H9 (cell line): Measurements from ENCODE around the gene IGSF9B. TPM values are rescaled to one million over a fixed set of nuclear protein-coding genes. Genes with fewer than 3 reads are reported as not detected.

Source experiments
- DNase-seq: peaks from one replicate; pipeline ENCODE4 v3.0.0-alpha.2; 2017
- H2AFZ ChIP-seq: one replicate; pipeline ENCODE4 v1.6.1; 2013; ENCODE audit warnings: mild to moderate bottlenecking, low read length, control low read depth, moderate library complexity
- H2AK5ac ChIP-seq: 2 replicates; pipeline ENCODE4 v1.6.1; 2013; ENCODE audit warnings: low read length, control low read depth, mixed read lengths; ENCODE audit not compliant: insufficient read length
- H2BK120ac ChIP-seq: one replicate; pipeline ENCODE4 v1.6.1; 2013; ENCODE audit warnings: low read depth, mild to moderate bottlenecking, low read length, control low read depth, inconsistent platforms; ENCODE audit not compliant: poor library complexity, severe bottlenecking
- H2BK12ac ChIP-seq: 2 replicates; pipeline ENCODE4 v1.6.1; 2013; ENCODE audit warnings: low read length, control low read depth, mixed read lengths, low read depth; ENCODE audit not compliant: insufficient read length
- H2BK15ac ChIP-seq: 2 replicates; pipeline ENCODE4 v1.6.1; 2013; ENCODE audit warnings: low read depth, low read length, control low read depth
- H2BK20ac ChIP-seq: one replicate; pipeline ENCODE4 v1.6.1; 2013; ENCODE audit warnings: low read depth, mild to moderate bottlenecking, low read length, control low read depth, inconsistent platforms; ENCODE audit not compliant: poor library complexity, severe bottlenecking
- H2BK5ac ChIP-seq: 2 replicates; pipeline ENCODE4 v1.6.1; 2013; ENCODE audit warnings: low read length, control low read depth, mixed read lengths; ENCODE audit not compliant: insufficient read length
- H3K14ac ChIP-seq: 2 replicates; pipeline ENCODE4 v1.6.1; 2013; ENCODE audit warnings: low read length, control low read depth; ENCODE audit not compliant: insufficient read depth
- H3K18ac ChIP-seq: 2 replicates; pipeline ENCODE4 v1.6.1; 2013; ENCODE audit warnings: low read depth, mild to moderate bottlenecking, mixed read lengths, low read length, control low read depth; ENCODE audit not compliant: insufficient read length
- H3K23ac ChIP-seq: 2 replicates; pipeline ENCODE4 v1.6.1; 2013; ENCODE audit warnings: low read length, control low read depth, mixed read lengths, low read depth; ENCODE audit not compliant: insufficient read length
- H3K23me2 ChIP-seq: 2 replicates; pipeline ENCODE4 v1.6.1; 2013; ENCODE audit warnings: low read depth, mild to moderate bottlenecking, mixed read lengths, low read length, control low read depth; ENCODE audit not compliant: insufficient read length, poor library complexity, severe bottlenecking
- H3K27ac ChIP-seq: 2 replicates; pipeline ENCODE4 v1.5.1; 2013; ENCODE audit warnings: low read length, control low read depth, mixed read lengths, low read depth; ENCODE audit not compliant: insufficient read length
- H3K27me3 ChIP-seq: 2 replicates; pipeline ENCODE4 v1.6.1; 2013; ENCODE audit warnings: low read length, control low read depth, inconsistent platforms; ENCODE audit not compliant: insufficient read depth
- H3K4ac ChIP-seq: 2 replicates; pipeline ENCODE4 v1.6.1; 2013; ENCODE audit warnings: low read depth, mild to moderate bottlenecking, control low read depth, inconsistent platforms, low read length, moderate library complexity
- H3K4me1 ChIP-seq: 2 replicates; pipeline ENCODE4 v1.6.1; 2013; ENCODE audit warnings: low read length, control low read depth, inconsistent platforms; ENCODE audit not compliant: insufficient read depth
- H3K4me2 ChIP-seq: 2 replicates; pipeline ENCODE4 v1.6.1; 2013; ENCODE audit warnings: low read length, control low read depth, mixed read lengths; ENCODE audit not compliant: insufficient read length, insufficient read depth
- H3K56ac ChIP-seq: 2 replicates; pipeline ENCODE4 v1.6.1; 2013; ENCODE audit warnings: low read depth, mild to moderate bottlenecking, mixed read lengths, low read length, control low read depth; ENCODE audit not compliant: insufficient read length
- H3K79me1 ChIP-seq: 2 replicates; pipeline ENCODE4 v1.6.1; 2013; ENCODE audit warnings: low read depth, mild to moderate bottlenecking, moderate library complexity, low read length, control low read depth, inconsistent platforms; ENCODE audit not compliant: insufficient read depth, poor library complexity, severe bottlenecking
- H3K79me2 ChIP-seq: 2 replicates; pipeline ENCODE4 v1.6.1; 2013; ENCODE audit warnings: low read length, control low read depth, inconsistent platforms; ENCODE audit not compliant: insufficient read depth
- H3K9ac ChIP-seq: 2 replicates; pipeline ENCODE4 v1.6.1; 2013; ENCODE audit warnings: low read length, control low read depth, mixed read lengths; ENCODE audit not compliant: insufficient read length; ENCODE audit errors: extremely low read depth
- H3K9me3 ChIP-seq: one replicate; pipeline ENCODE4 v1.6.1; 2013; ENCODE audit warnings: low read depth, low read length, inconsistent platforms; ENCODE audit not compliant: control insufficient read depth
- H3T11ph ChIP-seq: one replicate; pipeline ENCODE4 v1.6.1; 2013; ENCODE audit warnings: mild to moderate bottlenecking, low read length, control low read depth, inconsistent platforms
- H4K20me1 ChIP-seq: one replicate; pipeline ENCODE4 v1.6.1; 2013; ENCODE audit not compliant: control insufficient read depth, insufficient read length, insufficient read depth
- H4K5ac ChIP-seq: 2 replicates; pipeline ENCODE4 v1.6.1; 2013; ENCODE audit warnings: low read depth, mild to moderate bottlenecking, mixed read lengths, low read length, control low read depth; ENCODE audit not compliant: insufficient read length
- H4K8ac ChIP-seq: replicated peaks from 2 replicates; pipeline ENCODE4 v1.6.1; 2013; ENCODE audit warnings: low read length, control low read depth, mixed read lengths, low read depth; ENCODE audit not compliant: insufficient read length
- H4K91ac ChIP-seq: 2 replicates; pipeline ENCODE4 v1.6.1; 2013; ENCODE audit warnings: low read depth, mild to moderate bottlenecking, moderate library complexity, mixed read lengths, low read length, control low read depth; ENCODE audit not compliant: insufficient read length
- H3K27ac Mint-ChIP-seq, 3 experiments: 2 replicates in 2 of 3; 3 replicates in 1 of 3; pipeline ENCODE4 v1.8.0; 2020 to 2021; ENCODE audit warnings: mixed read lengths in 3 of 3, mild to moderate bottlenecking in 1 of 3, moderate library complexity in 1 of 3
- H3K27me3 Mint-ChIP-seq: 2 replicates; pipeline ENCODE4 v1.8.0; 2021; ENCODE audit warnings: low read depth, mild to moderate bottlenecking, moderate library complexity, mixed read lengths
- H3K36me3 Mint-ChIP-seq, 3 experiments: 2 replicates in 2 of 3; 3 replicates in 1 of 3; pipeline ENCODE4 v1.8.0; 2020 to 2021; ENCODE audit warnings: low read depth in 3 of 3, mixed read lengths in 3 of 3; ENCODE audit not compliant: insufficient read depth in 1 of 3
- H3K4me1 Mint-ChIP-seq, 2 experiments: 2 replicates each; pipeline ENCODE4 v1.8.0; 2020; ENCODE audit warnings: mixed read lengths in 2 of 2
- H3K4me3 Mint-ChIP-seq, 2 experiments: 2 replicates in 1 of 2; 3 replicates in 1 of 2; pipeline ENCODE4 v1.8.0; 2020 to 2021; ENCODE audit warnings: mild to moderate bottlenecking in 2 of 2, mixed read lengths in 2 of 2, moderate library complexity in 1 of 2
- H3K9me3 Mint-ChIP-seq, 2 experiments: 2 replicates in 1 of 2; 3 replicates in 1 of 2; pipeline ENCODE4 v1.8.0; 2020; ENCODE audit warnings: mild to moderate bottlenecking in 2 of 2, mixed read lengths in 2 of 2, moderate library complexity in 1 of 2
- WGBS: extraction: QIAGEN DNeasy Blood & Tissue Kit; methylation state at CpG from one replicate; pipeline ENCODE4 v1.1.7; 2013; ENCODE audit warnings: missing lambda C conversion rate, low lambda C conversion rate, mixed read lengths; ENCODE audit not compliant: insufficient read length; ENCODE audit errors: extremely low coverage; 5-methylcytosine and 5-hydroxymethylcytosine counted together
- total RNA-seq: library from RNA; stranded (reverse); gene quantifications from 2 replicates; pipeline ENCODE4 v1.2.1, GENCODE V29; 2021
- TF ChIP-seq, protein P1 (sequence below): fragments of 200-600 bp; sonication (generic); conservative IDR thresholded peaks from 3 replicates; pipeline ENCODE4 v1.8.0; 2021; ENCODE audit warnings: antibody characterized with exemption, mild to moderate bottlenecking

The IGSF9B gene
- total RNA-seq, 1 experiment from 2014 or later = 25.7 TPM

DNA sequence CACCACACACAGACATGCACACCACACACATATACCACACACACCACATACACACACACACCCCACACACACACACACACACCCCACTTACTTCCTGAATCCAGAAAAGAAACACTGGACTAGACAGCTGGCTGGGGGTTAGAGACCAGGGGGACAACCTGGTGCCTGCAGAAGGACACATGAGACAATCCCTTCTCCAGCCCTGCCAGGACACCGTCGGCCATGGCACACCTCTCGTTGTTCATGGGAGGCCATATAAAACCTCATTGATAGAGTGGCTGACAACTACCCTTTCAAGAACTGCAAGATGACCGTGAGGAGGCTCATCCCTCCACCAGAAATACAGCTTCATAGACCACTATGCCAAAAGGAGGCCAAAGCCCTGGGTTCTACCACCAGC lies 54.3 kb downstream of the IGSF9B start:
- Histone ChIP-seq H3K79me1 (no peaks in the 10 kb centered on the region), H3K4me1 (no peaks in the 10 kb centered on the region), H2BK120ac (no peak overlapping the region), H3K9me3 (no peaks in the 10 kb centered on the region), H3K4me2 (no peak overlapping the region), H3K27ac (no peak overlapping the region), H4K91ac (no peak overlapping the region), H3K56ac (no peak overlapping the region), H3K14ac (no peak overlapping the region), H2AK5ac (no peak overlapping the region), H2BK5ac (no peak overlapping the region), H3T11ph (no peak overlapping the region), H4K5ac (no peak overlapping the region), H3K23ac (no peak overlapping the region), H3K4ac (no peak overlapping the region), H4K8ac (no peak overlapping the region), H3K9ac (no peak overlapping the region), H3K79me2 (no peaks in the 10 kb centered on the region), H3K27me3 (no peaks in the 10 kb centered on the region), H2BK12ac (no peak overlapping the region), H3K18ac (no peak overlapping the region), H2AFZ (no peak overlapping the region), H2BK20ac (no peak overlapping the region), H3K23me2 (peaks cover 4% of the 10 kb centered on the region), H2BK15ac (no peak overlapping the region), H4K20me1 (no peaks in the 10 kb centered on the region)
- no CpG with 5 or more reads among the region's 4 CpGs for WGBS
- Mint-ChIP-seq H3K36me3 (peaks cover 4 to 37% (median 19%) of the 10 kb centered on the region in 3 experiments; a peak in 6 of 7 replicates), H3K9me3 (no peaks in the 10 kb centered on the region), H3K27ac (no peak overlapping the region), H3K27me3 (no peaks in the 10 kb centered on the region), H3K4me3 (no peak overlapping the region), H3K4me1 (peaks cover 14 to 16% of the 10 kb centered on the region in 2 experiments)
- DNase-seq = no peak
- TF ChIP-seq, protein P1, sequence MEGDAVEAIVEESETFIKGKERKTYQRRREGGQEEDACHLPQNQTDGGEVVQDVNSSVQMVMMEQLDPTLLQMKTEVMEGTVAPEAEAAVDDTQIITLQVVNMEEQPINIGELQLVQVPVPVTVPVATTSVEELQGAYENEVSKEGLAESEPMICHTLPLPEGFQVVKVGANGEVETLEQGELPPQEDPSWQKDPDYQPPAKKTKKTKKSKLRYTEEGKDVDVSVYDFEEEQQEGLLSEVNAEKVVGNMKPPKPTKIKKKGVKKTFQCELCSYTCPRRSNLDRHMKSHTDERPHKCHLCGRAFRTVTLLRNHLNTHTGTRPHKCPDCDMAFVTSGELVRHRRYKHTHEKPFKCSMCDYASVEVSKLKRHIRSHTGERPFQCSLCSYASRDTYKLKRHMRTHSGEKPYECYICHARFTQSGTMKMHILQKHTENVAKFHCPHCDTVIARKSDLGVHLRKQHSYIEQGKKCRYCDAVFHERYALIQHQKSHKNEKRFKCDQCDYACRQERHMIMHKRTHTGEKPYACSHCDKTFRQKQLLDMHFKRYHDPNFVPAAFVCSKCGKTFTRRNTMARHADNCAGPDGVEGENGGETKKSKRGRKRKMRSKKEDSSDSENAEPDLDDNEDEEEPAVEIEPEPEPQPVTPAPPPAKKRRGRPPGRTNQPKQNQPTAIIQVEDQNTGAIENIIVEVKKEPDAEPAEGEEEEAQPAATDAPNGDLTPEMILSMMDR = no peak
